Measurements from ENCODE around the gene ERAP2.

ERAP2 gene

DNA sequence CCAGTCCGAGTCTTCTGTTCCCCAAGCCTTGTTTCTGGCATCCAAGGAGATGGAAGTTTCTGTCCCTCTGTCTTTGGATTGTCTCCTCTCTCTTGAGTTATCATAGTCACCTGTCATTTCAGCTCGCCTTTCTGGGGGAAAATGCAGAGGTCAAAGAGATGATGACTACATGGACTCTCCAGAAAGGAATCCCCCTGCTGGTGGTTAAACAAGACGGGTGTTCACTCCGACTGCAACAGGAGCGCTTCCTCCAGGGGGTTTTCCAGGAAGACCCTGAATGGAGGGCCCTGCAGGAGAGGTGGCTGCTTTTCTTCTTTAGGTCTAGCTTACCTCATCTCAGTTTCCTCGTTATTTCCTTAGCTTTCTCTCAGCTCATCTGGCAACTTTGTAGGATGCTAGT is 25.1 kb downstream of the ERAP2 start:
- TF ChIP-seq, protein P1, sequence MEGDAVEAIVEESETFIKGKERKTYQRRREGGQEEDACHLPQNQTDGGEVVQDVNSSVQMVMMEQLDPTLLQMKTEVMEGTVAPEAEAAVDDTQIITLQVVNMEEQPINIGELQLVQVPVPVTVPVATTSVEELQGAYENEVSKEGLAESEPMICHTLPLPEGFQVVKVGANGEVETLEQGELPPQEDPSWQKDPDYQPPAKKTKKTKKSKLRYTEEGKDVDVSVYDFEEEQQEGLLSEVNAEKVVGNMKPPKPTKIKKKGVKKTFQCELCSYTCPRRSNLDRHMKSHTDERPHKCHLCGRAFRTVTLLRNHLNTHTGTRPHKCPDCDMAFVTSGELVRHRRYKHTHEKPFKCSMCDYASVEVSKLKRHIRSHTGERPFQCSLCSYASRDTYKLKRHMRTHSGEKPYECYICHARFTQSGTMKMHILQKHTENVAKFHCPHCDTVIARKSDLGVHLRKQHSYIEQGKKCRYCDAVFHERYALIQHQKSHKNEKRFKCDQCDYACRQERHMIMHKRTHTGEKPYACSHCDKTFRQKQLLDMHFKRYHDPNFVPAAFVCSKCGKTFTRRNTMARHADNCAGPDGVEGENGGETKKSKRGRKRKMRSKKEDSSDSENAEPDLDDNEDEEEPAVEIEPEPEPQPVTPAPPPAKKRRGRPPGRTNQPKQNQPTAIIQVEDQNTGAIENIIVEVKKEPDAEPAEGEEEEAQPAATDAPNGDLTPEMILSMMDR (IDR thresholded peaks at IDR 0.05) = no peak
- Histone ChIP-seq H3K36me3 (peaks cover 0 to 9% (median 0%) of the 10 kb centered on the region in 3 donors), H3K27me3 (no peaks in the 10 kb centered on the region), H3K4me1 (peaks cover 0 to 17% (median 0%) of the 10 kb centered on the region in 4 donors), H3K4me3 (no peak overlapping the region), H3K9me3 (no peaks in the 10 kb centered on the region), H3K27ac (no peak overlapping the region)
- no peak for DNase-seq
- intact Hi-C loops (cut with DNase I; ENCODE audit: low total_unique reads) = no loop called here

DNA sequence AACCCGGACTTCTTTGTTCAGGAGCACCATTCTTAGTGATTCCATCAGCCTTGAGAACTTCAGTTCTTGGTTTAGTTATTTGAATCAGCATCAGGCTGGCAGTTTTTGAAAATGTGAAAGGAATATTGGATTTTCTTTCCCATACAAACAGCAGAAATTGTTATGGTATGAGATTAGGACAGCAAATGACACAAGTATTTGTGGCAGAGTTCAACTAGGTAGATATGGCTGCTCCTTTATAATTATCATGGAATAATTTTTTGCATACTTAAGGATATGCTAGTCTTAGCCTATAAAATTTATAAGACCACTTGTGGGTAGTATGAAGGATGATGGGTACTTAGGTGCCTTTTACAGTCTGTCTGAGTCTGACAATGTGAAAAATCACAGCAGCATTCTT is 25.5 kb downstream of the ERAP2 start:
- peaks cover 0 to 17% (median 0%) of the 10 kb centered on the region in 4 donors for H3K4me1 ChIP-seq
- intact Hi-C loops (cut with DNase I; ENCODE audit: low total_unique reads) = no loop called here
- no peaks in the 10 kb centered on the region for H3K27me3 ChIP-seq
- no peak for DNase-seq
- TF ChIP-seq, protein P1 (IDR thresholded peaks at IDR 0.05) = no peak
- H3K9me3 ChIP-seq = no peaks in the 10 kb centered on the region
- H3K4me3 ChIP-seq = no peak overlapping the region
- no peak overlapping the region for H3K27ac ChIP-seq
- H3K36me3 ChIP-seq = peaks cover 0 to 9% (median 0%) of the 10 kb centered on the region in 3 donors

DNA sequence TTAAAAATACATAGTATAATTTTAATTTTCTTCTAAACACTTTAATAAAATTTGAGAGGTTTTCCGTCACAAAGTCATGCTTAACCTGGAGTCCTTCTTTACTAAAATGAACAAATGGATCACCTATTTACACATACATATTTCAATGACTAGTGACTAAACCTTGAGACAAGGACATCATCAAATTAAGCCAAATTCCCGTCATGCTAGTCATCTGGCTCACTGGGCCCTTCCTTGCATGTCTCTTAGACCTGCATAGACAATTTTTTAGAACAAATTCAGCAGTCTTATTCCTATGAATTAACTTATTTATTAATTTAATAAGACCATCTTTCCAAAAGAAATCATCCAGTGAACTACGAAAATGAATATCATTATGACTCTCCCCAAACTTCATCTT is 26.6 kb downstream of the ERAP2 start:
- no peak overlapping the region for H3K27ac ChIP-seq
- H3K36me3 ChIP-seq = peaks cover 0 to 9% (median 0%) of the 10 kb centered on the region in 3 donors
- peaks cover 0 to 17% (median 0%) of the 10 kb centered on the region in 4 donors for H3K4me1 ChIP-seq
- intact Hi-C loops (cut with DNase I; ENCODE audit: low total_unique reads) = no loop called here
- no peaks in the 10 kb centered on the region for H3K27me3 ChIP-seq
- H3K9me3 ChIP-seq = no peaks in the 10 kb centered on the region
- no peak for DNase-seq
- TF ChIP-seq, protein P1 (IDR thresholded peaks at IDR 0.05) = no peak
- no peak overlapping the region for H3K4me3 ChIP-seq

DNA sequence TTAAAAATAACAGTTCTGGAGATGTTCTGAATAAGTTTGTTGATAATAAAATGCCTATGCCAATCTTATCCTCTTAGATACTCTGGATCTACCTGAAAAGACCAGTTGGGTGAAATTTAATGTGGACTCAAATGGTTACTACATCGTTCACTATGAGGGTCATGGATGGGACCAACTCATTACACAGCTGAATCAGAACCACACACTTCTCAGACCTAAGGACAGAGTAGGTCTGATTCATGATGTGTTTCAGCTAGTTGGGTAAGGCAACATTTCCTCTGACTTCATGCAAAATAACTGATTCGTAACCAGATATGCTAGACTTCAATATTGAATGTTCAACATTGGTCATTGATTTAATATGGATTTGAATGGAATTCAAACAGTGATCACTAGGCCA is 27.0 kb downstream of the ERAP2 start:
- DNase-seq = no peak
- no peaks in the 10 kb centered on the region for H3K9me3 ChIP-seq
- H3K4me3 ChIP-seq = no peak overlapping the region
- H3K4me1 ChIP-seq = peaks cover 0 to 17% (median 0%) of the 10 kb centered on the region in 4 donors
- peaks cover 0 to 9% (median 0%) of the 10 kb centered on the region in 3 donors for H3K36me3 ChIP-seq
- H3K27me3 ChIP-seq = no peaks in the 10 kb centered on the region
- intact Hi-C loops (cut with DNase I; ENCODE audit: low total_unique reads) = no loop called here
- TF ChIP-seq, protein P1 (IDR thresholded peaks at IDR 0.05) = no peak
- peak overlapping the region in 1 of 2 donors; percentile 25 for H3K27ac ChIP-seq

DNA sequence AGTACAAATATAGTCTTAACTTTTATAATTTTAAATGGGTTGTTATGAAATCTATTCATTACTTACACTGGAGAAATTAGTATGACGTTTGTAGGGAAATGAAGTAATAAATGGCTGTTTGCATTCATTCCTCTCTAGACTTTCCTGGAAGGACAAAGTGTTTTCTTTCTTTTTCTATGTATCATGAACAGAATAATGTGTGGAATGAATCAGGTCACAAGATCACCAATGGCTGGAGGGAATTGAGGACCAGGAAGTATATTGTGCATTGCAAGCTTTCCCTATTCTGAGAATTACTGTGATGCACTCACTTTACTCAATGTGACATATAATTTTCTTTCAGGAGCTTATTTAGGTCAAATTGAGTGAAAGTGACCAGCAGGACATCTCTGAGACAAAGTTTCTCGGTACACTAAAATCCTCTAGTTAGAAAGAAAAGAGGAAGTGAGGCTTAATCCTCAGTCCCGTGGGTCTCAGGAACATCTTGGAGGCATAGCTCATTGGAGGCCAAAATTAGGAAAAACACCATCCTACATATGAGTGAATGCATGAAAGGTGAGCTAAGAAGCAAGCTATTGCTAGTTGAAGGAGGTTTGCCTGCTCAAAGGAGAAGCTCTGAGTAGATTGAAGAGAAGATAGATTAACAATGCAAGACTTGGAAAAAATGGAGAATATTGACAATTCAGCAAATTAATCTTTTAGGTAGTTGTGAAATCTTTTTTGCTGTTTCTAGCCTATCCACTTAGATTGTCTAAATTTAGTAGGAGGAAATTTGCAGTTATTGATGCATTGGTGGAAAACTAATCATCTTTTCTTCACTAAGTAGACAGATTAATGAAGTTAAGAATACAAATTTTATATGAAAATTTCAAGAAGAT is 28.0 kb downstream of the ERAP2 start:
- intact Hi-C loops (cut with DNase I; ENCODE audit: low total_unique reads) = no loop called here
- Histone ChIP-seq H3K27me3 (no peaks in the 10 kb centered on the region), H3K4me1 (peaks cover 0 to 17% (median 0%) of the 10 kb centered on the region in 4 donors), H3K27ac (peak overlapping the region in 1 of 2 donors; percentile 34), H3K4me3 (no peak overlapping the region), H3K36me3 (peaks cover 0 to 12% (median 3%) of the 10 kb centered on the region in 3 donors), H3K9me3 (no peaks in the 10 kb centered on the region)
- no peak for DNase-seq
- TF ChIP-seq, protein P1 (IDR thresholded peaks at IDR 0.05) = no peak
